SK-N-MC (cell line): ENCODE results near the gene KIF12.
"Not testable (repeated sequence)": the region's sequence is repeated elsewhere in the genome, so short reads cannot be mapped to it uniquely, and the experiment has no call there.

ENCODE experiments used
- DNase-seq: peaks from one replicate; pipeline ENCODE4 v3.0.0-alpha.2; 2011; ENCODE audit warnings: low read depth, low spot score
- H3K27ac ChIP-seq: fragments of 200-600 bp; sonication (generic); 2 replicates; pipeline ENCODE4 v1.5.1; 2016; ENCODE audit warnings: mixed run types
- H3K36me3 ChIP-seq: fragments of 200-600 bp; sonication (generic); 2 replicates; pipeline ENCODE4 v1.6.1; 2017; ENCODE audit warnings: antibody characterized with exemption, low read length, mixed read lengths; ENCODE audit not compliant: insufficient read depth
- H3K4me3 ChIP-seq: fragments of 200-600 bp; sonication (generic); 2 replicates; pipeline ENCODE4 v1.5.1; 2016
- H3K9ac ChIP-seq: fragments of 200-600 bp; sonication (generic); 2 replicates; pipeline ENCODE4 v1.8.0; 2017; ENCODE audit warnings: mixed run types, mixed read lengths; ENCODE audit not compliant: insufficient read length
- H3K9me3 ChIP-seq: fragments of 200-600 bp; sonication (generic); 2 replicates; pipeline ENCODE4 v1.6.1; 2017; ENCODE audit warnings: low read depth, mild to moderate bottlenecking, antibody characterized with exemption, low read length, moderate library complexity, mixed read lengths
- EZH2 ChIP-seq: fragments of 200-600 bp; sonication (generic); IDR thresholded peaks from one replicate; pipeline ENCODE4 v1.6.1; 2017; ENCODE audit warnings: antibody characterized with exemption
- FOXP2 ChIP-seq: optimal IDR thresholded peaks from 2 replicates; pipeline ENCODE3; 2011; ENCODE audit warnings: mild to moderate bottlenecking, moderate library complexity; ENCODE audit not compliant: insufficient read depth; ENCODE audit errors: extremely low read length, control extremely low read depth
- POLR2AphosphoS5 ChIP-seq: IDR thresholded peaks from 2 replicates; pipeline ENCODE4 v1.6.1; 2012; ENCODE audit warnings: mild to moderate bottlenecking, low read depth, low read length, borderline replicate concordance

KIF12 gene

DNA sequence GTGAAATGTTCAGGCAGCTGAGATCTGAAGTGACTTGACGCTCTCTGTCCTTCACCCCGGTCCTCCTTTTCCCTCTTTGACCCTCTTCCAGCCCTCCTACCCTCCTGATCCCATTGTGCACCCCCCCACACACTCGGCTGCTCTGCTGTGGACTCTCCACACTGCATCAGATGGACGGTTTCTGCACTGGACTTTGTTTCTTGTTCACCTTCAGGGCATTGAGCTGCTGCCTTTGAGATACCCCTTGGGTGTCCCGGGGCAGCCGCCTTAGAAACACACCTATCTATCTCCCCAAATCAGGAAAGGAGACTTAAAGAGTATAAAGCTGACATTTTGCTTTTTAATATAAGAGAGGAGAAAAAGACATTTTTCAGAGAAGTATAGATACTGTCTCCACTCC, 48.4 kb downstream of the KIF12 start:
- DNase-seq = no peak
- Histone ChIP-seq H3K4me3 (no peak overlapping the region), H3K27ac (no peak overlapping the region), H3K9ac (no peak overlapping the region), H3K9me3 (no peaks in the 10 kb centered on the region), H3K36me3 (peaks cover 18% of the 10 kb centered on the region; the same call in 1 of the 2 replicates)
- TF ChIP-seq EZH2 = no peak
- TF ChIP-seq POLR2AphosphoS5 = no peak
- no peak for TF ChIP-seq FOXP2

DNA sequence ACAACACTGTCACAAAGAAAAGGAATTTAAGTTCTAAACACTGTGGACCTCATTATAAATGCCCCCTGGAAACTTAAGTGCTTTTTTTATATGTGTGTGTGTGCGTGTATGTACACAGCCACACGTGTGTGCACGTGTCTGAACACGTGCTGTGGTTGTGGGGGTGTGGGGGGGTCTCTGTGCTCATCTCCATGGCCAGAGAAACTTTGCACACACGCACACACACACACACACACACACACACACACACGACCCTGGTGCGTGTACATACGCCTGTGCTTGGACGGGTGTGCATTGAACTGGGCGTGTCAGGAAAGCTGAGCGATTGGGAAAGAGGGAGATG, 48.9 kb downstream of the KIF12 start:
- H3K9ac ChIP-seq = no peak overlapping the region

DNA sequence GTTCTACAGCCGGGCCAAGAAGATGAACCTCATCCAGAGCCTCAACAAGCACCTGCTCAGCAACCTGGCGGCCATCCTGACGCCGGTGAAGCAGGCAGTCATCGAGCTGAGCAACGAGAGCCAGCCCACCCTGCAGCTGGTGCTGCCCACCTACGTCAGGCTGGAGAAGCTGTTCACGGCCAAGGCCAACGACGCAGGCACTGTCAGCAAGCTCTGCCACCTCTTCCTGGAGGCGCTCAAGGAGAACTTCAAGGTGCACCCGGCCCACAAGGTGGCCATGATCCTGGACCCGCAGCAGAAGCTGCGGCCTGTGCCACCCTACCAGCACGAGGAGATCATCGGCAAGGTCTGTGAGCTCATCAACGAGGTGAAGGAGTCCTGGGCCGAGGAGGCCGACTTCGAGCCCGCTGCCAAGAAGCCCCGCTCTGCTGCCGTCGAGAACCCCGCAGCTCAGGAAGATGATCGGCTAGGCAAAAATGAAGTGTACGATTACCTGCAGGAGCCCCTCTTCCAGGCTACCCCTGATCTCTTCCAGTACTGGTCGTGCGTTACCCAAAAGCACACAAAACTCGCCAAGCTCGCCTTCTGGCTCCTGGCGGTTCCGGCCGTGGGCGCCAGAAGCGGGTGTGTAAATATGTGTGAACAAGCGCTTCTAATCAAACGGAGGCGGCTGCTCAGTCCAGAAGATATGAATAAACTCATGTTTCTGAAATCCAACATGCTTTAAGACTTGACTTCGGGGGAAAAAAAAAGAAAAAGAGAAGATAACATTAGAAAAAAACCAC, 49.5 kb downstream of the KIF12 start:
- TF ChIP-seq FOXP2 = no peak
- TF ChIP-seq EZH2 = no peak
- TF ChIP-seq POLR2AphosphoS5 = no peak
- Histone ChIP-seq H3K9me3 (no peaks in the 10 kb centered on the region), H3K4me3 (no peak overlapping the region), H3K9ac (no peak overlapping the region), H3K36me3 (peaks cover 18% of the 10 kb centered on the region; the same call in 1 of the 2 replicates), H3K27ac (no peak overlapping the region)
- DNase-seq = no peak

More for the DNA sequence above, 48.9 kb downstream of the KIF12 start:
- TF ChIP-seq FOXP2 (no peak), POLR2AphosphoS5 (no peak), EZH2 (no peak)
- no peak for DNase-seq
- Histone ChIP-seq H3K36me3 (peaks cover 18% of the 10 kb centered on the region; the same call in 1 of the 2 replicates), H3K9me3 (no peaks in the 10 kb centered on the region), H3K27ac (no peak overlapping the region), H3K4me3 (no peak overlapping the region)

DNA sequence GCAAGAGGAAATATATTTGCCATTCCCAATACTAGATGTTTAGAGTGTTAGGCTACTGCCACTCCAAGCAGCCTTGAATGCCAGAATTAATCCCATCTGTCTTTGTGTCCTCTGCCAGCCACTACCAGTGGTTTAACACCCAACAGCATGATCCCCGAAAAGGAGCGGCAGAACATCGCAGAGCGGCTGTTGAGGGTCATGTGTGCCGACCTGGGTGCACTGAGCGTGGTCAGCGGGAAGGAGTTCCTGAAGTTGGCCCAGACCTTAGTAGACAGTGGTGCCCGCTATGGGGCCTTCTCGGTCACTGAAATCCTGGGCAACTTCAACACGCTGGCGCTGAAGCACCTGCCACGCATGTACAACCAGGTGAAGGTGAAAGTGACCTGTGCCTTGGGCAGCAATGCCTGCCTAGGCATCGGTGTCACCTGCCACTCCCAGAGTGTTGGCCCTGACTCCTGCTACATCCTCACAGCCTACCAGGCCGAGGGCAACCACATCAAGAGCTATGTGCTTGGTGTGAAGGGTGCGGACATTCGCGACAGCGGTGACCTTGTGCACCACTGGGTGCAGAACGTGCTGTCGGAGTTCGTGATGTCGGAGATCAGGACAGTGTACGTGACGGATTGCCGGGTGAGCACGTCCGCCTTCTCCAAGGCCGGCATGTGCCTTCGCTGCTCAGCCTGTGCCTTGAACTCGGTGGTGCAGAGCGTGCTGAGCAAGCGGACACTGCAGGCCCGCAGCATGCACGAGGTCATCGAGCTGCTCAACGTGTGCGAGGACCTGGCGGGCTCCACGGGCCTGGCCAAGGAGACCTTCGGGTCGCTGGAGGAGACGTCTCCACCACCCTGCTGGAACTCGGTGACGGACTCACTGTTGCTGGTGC, 50.3 kb downstream of the KIF12 start:
- no peak overlapping the region for H3K9ac ChIP-seq
- no peak for TF ChIP-seq EZH2
- no peak for TF ChIP-seq POLR2AphosphoS5
- no peak for TF ChIP-seq FOXP2
- no peak overlapping the region for H3K27ac ChIP-seq
- H3K4me3 ChIP-seq = no peak overlapping the region
- no peak for DNase-seq
- peaks cover 18% of the 10 kb centered on the region; the same call in 1 of the 2 replicates for H3K36me3 ChIP-seq
- no peaks in the 10 kb centered on the region for H3K9me3 ChIP-seq

DNA sequence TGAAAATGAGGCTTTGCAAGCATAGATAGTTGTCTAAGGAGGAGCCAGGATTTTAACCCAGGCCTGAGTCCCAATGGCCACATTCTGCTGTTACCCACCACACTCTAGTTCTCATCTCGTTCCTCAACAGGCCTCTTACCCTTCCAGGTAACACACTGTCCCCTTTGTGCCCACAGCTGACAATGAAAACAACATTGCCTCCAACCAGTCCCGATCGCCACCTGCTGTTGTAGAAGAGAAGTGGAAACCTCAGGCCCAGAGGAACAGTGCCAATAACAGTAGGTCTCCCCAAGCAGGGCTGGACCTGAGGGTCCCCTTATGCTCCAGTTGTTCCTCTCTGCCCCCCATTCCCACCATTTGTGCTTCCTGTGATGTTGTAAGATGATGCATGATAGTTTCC, 51.4 kb downstream of the KIF12 start:
- Histone ChIP-seq H3K9ac (no peak overlapping the region), H3K36me3 (peaks cover 20% of the 10 kb centered on the region; the same call in 1 of the 2 replicates), H3K4me3 (no peak overlapping the region), H3K9me3 (no peaks in the 10 kb centered on the region), H3K27ac (no peak overlapping the region)
- no peak for TF ChIP-seq EZH2
- no peak for TF ChIP-seq POLR2AphosphoS5
- TF ChIP-seq FOXP2 = no peak
- DNase-seq = no peak

DNA sequence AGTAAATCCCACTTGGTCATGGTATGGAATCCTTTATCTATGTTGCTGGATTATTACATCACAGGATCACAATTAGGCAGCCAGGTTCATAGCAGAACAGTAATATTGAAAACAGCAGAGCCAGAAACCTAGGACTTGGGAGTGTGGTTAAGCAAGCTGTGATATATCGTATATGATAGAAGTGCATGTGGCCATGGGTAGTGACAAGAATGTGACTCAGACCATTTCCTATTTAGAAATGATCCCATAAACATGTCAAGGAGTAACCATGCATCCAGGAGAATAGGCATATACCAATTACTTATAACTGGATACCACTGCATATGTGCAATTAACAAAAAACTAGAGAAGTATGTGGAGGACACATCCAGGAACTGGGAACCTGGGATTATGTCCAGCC, 52.2 kb downstream of the KIF12 start:
- Histone ChIP-seq H3K4me3 (no peak overlapping the region), H3K9ac (no peak overlapping the region), H3K36me3 (peaks cover 20% of the 10 kb centered on the region; the same call in 1 of the 2 replicates), H3K9me3 (no peaks in the 10 kb centered on the region), H3K27ac (no peak overlapping the region)
- no peak for DNase-seq
- TF ChIP-seq EZH2 (no peak), POLR2AphosphoS5 (no peak), FOXP2 (no peak)

DNA sequence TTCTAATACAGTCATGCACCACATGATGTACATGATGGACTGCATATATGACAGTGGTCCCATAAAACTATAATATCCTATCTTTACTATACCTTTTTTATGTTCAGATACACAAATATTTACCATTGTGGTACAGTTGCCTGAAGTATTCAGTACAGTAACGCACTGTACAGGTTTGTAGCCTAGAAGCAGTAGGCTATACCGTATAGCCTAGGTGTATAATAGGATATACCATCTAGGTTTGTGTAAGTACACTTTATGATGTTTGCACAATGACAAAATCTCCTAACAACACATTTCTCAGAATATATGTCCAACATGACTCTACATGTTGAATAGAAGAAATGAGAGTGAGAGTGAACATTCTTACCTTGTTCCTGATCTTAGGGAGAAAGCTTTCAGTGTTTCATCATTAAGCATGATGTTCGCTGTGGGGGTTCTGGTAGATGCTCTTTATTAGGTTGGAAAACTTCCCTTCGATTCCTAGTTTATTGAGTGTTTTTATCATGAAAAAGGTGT, 52.8 kb downstream of the KIF12 start:
- no peak overlapping the region for H3K27ac ChIP-seq
- no peak overlapping the region for H3K4me3 ChIP-seq
- no peak overlapping the region for H3K9ac ChIP-seq
- no peaks in the 10 kb centered on the region for H3K9me3 ChIP-seq
- no peak for DNase-seq
- H3K36me3 ChIP-seq = peaks cover 20% of the 10 kb centered on the region; the same call in 1 of the 2 replicates
- TF ChIP-seq EZH2 (no peak), FOXP2 (no peak), POLR2AphosphoS5 (no peak)

DNA sequence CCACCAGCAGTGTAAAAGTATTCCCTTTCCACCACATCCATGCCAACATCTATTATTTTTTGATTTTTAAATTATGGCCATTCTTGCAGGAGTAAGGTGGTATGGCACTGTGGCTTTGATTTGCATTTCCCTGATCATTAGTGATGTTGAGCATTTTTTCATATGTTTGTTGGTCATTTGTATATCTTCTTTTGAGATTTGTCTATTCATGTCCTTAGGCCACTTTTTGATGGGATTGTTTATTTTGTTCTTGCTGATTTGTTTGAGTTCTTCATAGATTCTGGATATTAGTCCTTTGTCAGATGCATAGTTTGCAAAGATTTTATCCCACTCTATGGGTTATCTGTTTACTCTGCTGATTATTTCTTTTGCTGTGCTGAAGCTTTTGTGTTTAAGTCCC, 55.4 kb downstream of the KIF12 start:
- not testable (repeated sequence) for DNase-seq, H3K27ac ChIP-seq, H3K9me3 ChIP-seq, H3K4me3 ChIP-seq, H3K9ac ChIP-seq
- H3K36me3 ChIP-seq = peaks cover 11% of the 10 kb centered on the region; the same call in 1 of the 2 replicates
